ENCODE measurements around the gene ABHD16A. TPM values are rescaled to one million over a fixed set of nuclear protein-coding genes. Genes with fewer than 3 reads are reported as not detected.
A peak's percentile ranks its signal among the peaks of the same experiment; 100 is the strongest.

The ABHD16A gene
- total and polyA plus RNA-seq, 4 experiments from 2014 or later: 35.9 to 69.2 (median 56.4) TPM

DNA sequence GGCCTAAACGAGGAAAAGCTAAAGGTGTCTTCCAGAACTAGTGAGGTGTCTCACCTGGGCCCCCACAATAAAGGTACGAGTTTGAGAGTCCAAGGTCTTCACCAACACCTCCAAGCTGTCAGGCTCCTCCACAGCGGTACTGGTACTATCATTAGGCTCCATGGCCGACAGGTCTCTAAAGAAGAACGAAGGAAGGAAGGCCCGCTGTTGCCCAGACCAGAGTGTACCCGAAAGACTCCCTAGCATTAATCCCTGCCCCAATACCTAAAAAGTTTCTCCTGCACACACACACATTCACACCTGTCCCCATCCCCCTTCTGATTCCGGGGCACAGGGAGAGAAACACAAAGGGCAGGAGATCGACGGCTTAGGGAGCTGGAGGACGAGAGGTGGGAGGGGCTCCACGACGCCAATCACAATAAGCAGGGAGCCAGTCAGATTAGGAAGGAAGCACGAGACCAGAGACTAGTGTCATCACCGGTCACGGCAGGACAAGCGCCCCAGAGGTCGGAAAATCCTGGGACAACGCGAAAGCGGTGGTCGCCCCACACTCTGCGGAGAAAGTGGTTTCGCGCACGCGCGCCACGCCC is 51.4 kb downstream of the ABHD16A start:
- intact Hi-C loops (cut with micrococcal nuclease): loop anchor here (1.0 to 10.0 kb wide), 11 partner anchors 9 to 1193 kb away; partner anchors contain the start of genes ABHD16A, C6orf47, LTB and NFKBIL1
- H3K4me1 Mint-ChIP-seq: peaks cover 27 to 58% (median 38%) of the 10 kb centered on the region in 4 donors

DNA sequence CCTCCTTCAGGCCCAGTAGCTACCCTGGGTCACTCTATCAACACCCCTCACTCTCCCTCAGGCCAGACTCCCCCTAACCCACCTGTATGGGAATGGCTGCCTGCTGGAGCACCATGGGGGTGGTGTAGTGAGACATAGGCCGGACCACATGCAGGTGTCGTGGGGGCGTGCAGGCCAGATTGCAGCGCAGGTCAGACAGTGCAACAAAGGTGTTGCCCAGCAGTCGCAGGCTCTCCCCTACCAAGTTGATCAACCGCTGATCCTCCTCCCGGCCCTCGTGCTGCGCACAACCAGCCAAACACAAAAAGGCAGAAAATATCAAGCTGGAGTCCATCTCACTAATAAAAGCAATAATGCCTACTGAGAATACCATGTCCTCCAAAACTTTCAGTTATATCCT is 57.8 kb downstream of the ABHD16A start:
- H3K4me1 ChIP-seq (ENCODE audit: insufficient read depth, low read length): no peaks in the 10 kb centered on the region
- H3K27ac Mint-ChIP-seq: peak overlapping the region in 2 of 7 donors; percentile 22 to 57
- H3K27me3 ChIP-seq (ENCODE audit: insufficient read depth, low read length): no peaks in the 10 kb centered on the region
- peaks cover 49 to 71% of the 10 kb centered on the region in 2 donors for H3K36me3 Mint-ChIP-seq
- no peaks in the 10 kb centered on the region for H3K27me3 Mint-ChIP-seq
- no peak overlapping the region for H3K4me3 ChIP-seq (ENCODE audit: low read length in 2 of 2)
- peaks cover 10 to 14% (median 11%) of the 10 kb centered on the region in 4 donors for H3K4me1 Mint-ChIP-seq
- no peak overlapping the region for H3K4me3 Mint-ChIP-seq
- H3K27ac ChIP-seq (ENCODE audit: low read depth, low read length): no peak overlapping the region
- ChIA-PET POLR2A (ENCODE audit: partially characterized antibody) (no interaction called here), CTCF (ENCODE audit: partially characterized antibody) (no interaction called here)
- H3K36me3 ChIP-seq (ENCODE audit: insufficient read depth, low read length): peaks cover 88% of the 10 kb centered on the region
- H3K9me3 Mint-ChIP-seq: peaks cover 0 to 4% (median 0%) of the 10 kb centered on the region in 8 donors
- intact Hi-C loops (cut with micrococcal nuclease): no loop called here
- no peaks in the 10 kb centered on the region for H3K9me3 ChIP-seq (ENCODE audit: control insufficient read depth in 1 of 2, low read length in 2 of 2)
- DNase-seq: no peak

More for the DNA sequence above, 51.4 kb downstream of the ABHD16A start:
- Histone ChIP-seq H3K27ac (ENCODE audit: low read depth, low read length) (peak overlapping the region; percentile 93), H3K9me3 (ENCODE audit: control insufficient read depth in 1 of 2, low read length in 2 of 2) (no peaks in the 10 kb centered on the region), H3K4me3 (ENCODE audit: low read length in 2 of 2) (peak overlapping the region; percentile 85 to 92), H3K27me3 (ENCODE audit: insufficient read depth, low read length) (no peaks in the 10 kb centered on the region), H3K36me3 (ENCODE audit: insufficient read depth, low read length) (peaks cover 31% of the 10 kb centered on the region), H3K4me1 (ENCODE audit: insufficient read depth, low read length) (peaks cover 21% of the 10 kb centered on the region)
- POLR2A ChIA-PET (ENCODE audit: partially characterized antibody): interaction anchor here (0.7 to 7.2 kb wide), 54 partner anchors 8 to 1666 kb away, joined by 3 to 269 read pairs (median 7); partner anchors contain the start of genes ABHD16A, ATF6B, C6orf47 and CLIC1
- Mint-ChIP-seq H3K36me3 (peaks cover 27 to 57% of the 10 kb centered on the region in 2 donors), H3K4me3 (peak overlapping the region; percentile 96 to 100 (median 98)), H3K27me3 (no peaks in the 10 kb centered on the region), H3K27ac (peak overlapping the region; percentile 99 to 100 (median 100)), H3K9me3 (peaks cover 0 to 13% (median 0%) of the 10 kb centered on the region in 8 donors)
- CTCF ChIA-PET (ENCODE audit: partially characterized antibody): interaction anchor here (1.5 to 4.6 kb wide), 4 partner anchors 13 to 110 kb away, joined by 4 to 28 read pairs (median 6); partner anchors contain the start of genes CSNK2B, DDX39B and GPANK1
- DNase-seq: no peak

DNA sequence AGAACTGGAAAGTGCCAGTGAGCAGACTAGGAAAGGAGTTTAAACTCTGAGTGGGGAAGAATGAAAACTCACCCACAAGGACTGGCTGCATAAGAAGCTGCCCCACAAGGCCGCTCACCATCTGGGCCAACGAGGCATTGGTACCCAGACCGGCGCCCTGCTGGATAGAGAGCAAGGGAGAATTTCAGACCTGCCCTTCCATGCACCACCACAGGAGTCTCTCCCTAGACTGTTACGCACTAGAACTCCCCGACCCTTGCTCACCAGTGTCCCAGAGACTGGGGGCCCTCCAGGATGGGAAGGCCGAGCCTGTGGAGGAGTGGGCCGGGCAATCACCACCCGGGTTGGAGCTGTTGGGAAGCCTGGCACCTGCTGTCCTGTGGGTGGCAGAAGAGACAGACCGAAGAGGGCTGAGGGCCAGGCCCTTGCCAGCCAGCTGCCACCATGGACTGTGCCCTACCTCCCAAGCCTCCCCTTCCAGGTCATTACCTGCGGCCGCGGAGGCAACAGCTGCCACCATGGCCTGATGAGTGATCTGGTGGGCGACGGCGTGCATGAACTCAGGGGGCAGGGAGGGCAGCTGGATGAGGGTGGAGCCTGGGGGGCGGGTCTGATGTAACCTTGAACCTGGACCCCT is 59.2 kb downstream of the ABHD16A start:
- intact Hi-C loops (cut with micrococcal nuclease): no loop called here
- Histone ChIP-seq H3K36me3 (ENCODE audit: insufficient read depth, low read length) (peaks cover 90% of the 10 kb centered on the region), H3K4me1 (ENCODE audit: insufficient read depth, low read length) (no peaks in the 10 kb centered on the region), H3K4me3 (ENCODE audit: low read length in 2 of 2) (no peak overlapping the region), H3K27ac (ENCODE audit: low read depth, low read length) (no peak overlapping the region), H3K27me3 (ENCODE audit: insufficient read depth, low read length) (no peaks in the 10 kb centered on the region), H3K9me3 (ENCODE audit: control insufficient read depth in 1 of 2, low read length in 2 of 2) (no peaks in the 10 kb centered on the region)
- no peak overlapping the region for H3K27ac Mint-ChIP-seq
- ChIA-PET CTCF (ENCODE audit: partially characterized antibody) (interaction anchor here (0.7 to 0.9 kb wide), 2 partner anchors 37 to 270 kb away, joined by 3 to 4 read pairs; no protein-coding TSS in a partner anchor), POLR2A (ENCODE audit: partially characterized antibody) (interaction anchor here (1.3 to 1.6 kb wide), 3 partner anchors 8 to 17 kb away, joined by 4 to 12 read pairs (median 4); partner anchors contain the start of genes BAG6 and C6orf47)
- H3K4me1 Mint-ChIP-seq: peaks cover 0 to 8% (median 5%) of the 10 kb centered on the region in 4 donors
- peaks cover 0 to 4% (median 0%) of the 10 kb centered on the region in 8 donors for H3K9me3 Mint-ChIP-seq
- no peak overlapping the region for H3K4me3 Mint-ChIP-seq
- H3K36me3 Mint-ChIP-seq: peaks cover 49 to 74% of the 10 kb centered on the region in 2 donors
- no peaks in the 10 kb centered on the region for H3K27me3 Mint-ChIP-seq
- DNase-seq: no peak

- intact Hi-C loops (cut with micrococcal nuclease): no loop called here
- H3K36me3 Mint-ChIP-seq: peaks cover 43 to 72% of the 10 kb centered on the region in 2 donors
- H3K4me3 Mint-ChIP-seq: no peak overlapping the region
- no peak for DNase-seq
- H3K9me3 Mint-ChIP-seq: peaks cover 0 to 4% (median 0%) of the 10 kb centered on the region in 8 donors
- ChIA-PET POLR2A (ENCODE audit: partially characterized antibody) (interaction anchor here (0.6 to 1.6 kb wide), 6 partner anchors 9 to 1328 kb away, joined by 3 to 12 read pairs (median 4); partner anchors contain the start of genes BAG6 and C6orf47), CTCF (ENCODE audit: partially characterized antibody) (interaction anchor here (0.6 to 0.9 kb wide), 3 partner anchors 38 to 271 kb away, joined by 3 to 4 read pairs (median 3); no protein-coding TSS in a partner anchor)
- Histone ChIP-seq H3K4me1 (ENCODE audit: insufficient read depth, low read length) (no peaks in the 10 kb centered on the region), H3K27ac (ENCODE audit: low read depth, low read length) (no peak overlapping the region), H3K4me3 (ENCODE audit: low read length in 2 of 2) (no peak overlapping the region), H3K27me3 (ENCODE audit: insufficient read depth, low read length) (no peaks in the 10 kb centered on the region), H3K9me3 (ENCODE audit: control insufficient read depth in 1 of 2, low read length in 2 of 2) (no peaks in the 10 kb centered on the region), H3K36me3 (ENCODE audit: insufficient read depth, low read length) (peaks cover 85% of the 10 kb centered on the region)
- H3K27ac Mint-ChIP-seq: no peak overlapping the region
- peaks cover 0 to 6% (median 4%) of the 10 kb centered on the region in 4 donors for H3K4me1 Mint-ChIP-seq
- no peaks in the 10 kb centered on the region for H3K27me3 Mint-ChIP-seq
Observed at GRCh38 chr6:31642798-31643570, 60.1 kb downstream of the ABHD16A start.

- Histone ChIP-seq H3K4me3 (ENCODE audit: low read length in 2 of 2) (no peak overlapping the region), H3K27me3 (ENCODE audit: insufficient read depth, low read length) (no peaks in the 10 kb centered on the region), H3K9me3 (ENCODE audit: control insufficient read depth in 1 of 2, low read length in 2 of 2) (no peaks in the 10 kb centered on the region), H3K4me1 (ENCODE audit: insufficient read depth, low read length) (no peaks in the 10 kb centered on the region), H3K36me3 (ENCODE audit: insufficient read depth, low read length) (peaks cover 86% of the 10 kb centered on the region), H3K27ac (ENCODE audit: low read depth, low read length) (no peak overlapping the region)
- Mint-ChIP-seq H3K4me3 (no peak overlapping the region), H3K4me1 (peaks cover 0 to 6% (median 4%) of the 10 kb centered on the region in 4 donors), H3K9me3 (peaks cover 0 to 4% (median 0%) of the 10 kb centered on the region in 8 donors), H3K27me3 (no peaks in the 10 kb centered on the region), H3K27ac (peak overlapping the region in 4 of 7 donors; percentile 45 to 74 (median 65)), H3K36me3 (peaks cover 37 to 73% of the 10 kb centered on the region in 2 donors)
- POLR2A ChIA-PET (ENCODE audit: partially characterized antibody): interaction anchor here (2.0 to 2.1 kb wide), 2 partner anchors 11 to 23 kb away, joined by 5 to 7 read pairs; partner anchors contain the start of genes BAG6 and GPANK1
- intact Hi-C loops (cut with micrococcal nuclease): no loop called here
- CTCF ChIA-PET (ENCODE audit: partially characterized antibody): interaction anchor here (1.0 kb wide), 1 partner anchor 90 kb away, joined by 3 read pairs; no protein-coding TSS in a partner anchor
- DNase-seq: no peak
Observed at GRCh38 chr6:31641370-31641769, 61.8 kb downstream of the ABHD16A start.

DNA sequence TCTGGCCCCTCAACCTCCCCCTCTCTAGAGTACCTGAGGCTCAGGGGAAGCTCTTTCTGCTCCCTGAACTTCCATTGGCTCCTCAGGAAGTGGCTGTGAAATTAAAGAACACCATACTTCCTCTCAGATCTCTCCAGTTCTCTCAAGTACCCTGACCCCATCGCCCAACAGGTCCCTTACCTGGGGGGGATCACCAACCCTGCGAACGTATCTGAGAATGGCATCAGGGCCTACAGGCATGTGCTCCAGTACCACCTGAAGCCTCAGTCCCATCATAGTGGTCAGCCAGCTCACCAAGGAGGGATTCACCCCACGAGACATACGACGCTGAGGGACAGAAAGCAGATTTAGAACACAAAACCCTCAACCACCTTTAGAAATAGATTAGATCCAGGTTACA is 62.5 kb downstream of the ABHD16A start:
- ChIA-PET POLR2A (ENCODE audit: partially characterized antibody) (interaction anchor here (2.0 to 3.2 kb wide), 3 partner anchors 12 to 24 kb away, joined by 5 to 14 read pairs (median 7); partner anchors contain the start of genes BAG6, GPANK1 and PRRC2A), CTCF (ENCODE audit: partially characterized antibody) (no interaction called here)
- no peak overlapping the region for H3K27ac ChIP-seq (ENCODE audit: low read depth, low read length)
- peaks cover 0 to 6% (median 4%) of the 10 kb centered on the region in 4 donors for H3K4me1 Mint-ChIP-seq
- no peak for DNase-seq
- no peaks in the 10 kb centered on the region for H3K27me3 ChIP-seq (ENCODE audit: insufficient read depth, low read length)
- peaks cover 38 to 74% of the 10 kb centered on the region in 2 donors for H3K36me3 Mint-ChIP-seq
- intact Hi-C loops (cut with micrococcal nuclease): no loop called here
- H3K4me3 ChIP-seq (ENCODE audit: low read length in 2 of 2): no peak overlapping the region
- H3K9me3 Mint-ChIP-seq: peaks cover 0 to 4% (median 0%) of the 10 kb centered on the region in 8 donors
- H3K27ac Mint-ChIP-seq: peak overlapping the region in 2 of 7 donors; percentile 43 to 57
- H3K4me1 ChIP-seq (ENCODE audit: insufficient read depth, low read length): no peaks in the 10 kb centered on the region
- no peak overlapping the region for H3K4me3 Mint-ChIP-seq
- H3K9me3 ChIP-seq (ENCODE audit: control insufficient read depth in 1 of 2, low read length in 2 of 2): no peaks in the 10 kb centered on the region
- H3K27me3 Mint-ChIP-seq: no peaks in the 10 kb centered on the region
- H3K36me3 ChIP-seq (ENCODE audit: insufficient read depth, low read length): peaks cover 87% of the 10 kb centered on the region
